Brain pericyte (primary cell): ENCODE results near the gene MSRB2.
"Not testable (repeated sequence)": the region's sequence is repeated elsewhere in the genome, so short reads cannot be mapped to it uniquely, and the experiment has no call there.

Experiments
- DNase-seq: peaks from one replicate; pipeline ENCODE4 v3.0.0-alpha.2; 2012; ENCODE audit warnings: low read depth, low spot score

Gene MSRB2

DNA sequence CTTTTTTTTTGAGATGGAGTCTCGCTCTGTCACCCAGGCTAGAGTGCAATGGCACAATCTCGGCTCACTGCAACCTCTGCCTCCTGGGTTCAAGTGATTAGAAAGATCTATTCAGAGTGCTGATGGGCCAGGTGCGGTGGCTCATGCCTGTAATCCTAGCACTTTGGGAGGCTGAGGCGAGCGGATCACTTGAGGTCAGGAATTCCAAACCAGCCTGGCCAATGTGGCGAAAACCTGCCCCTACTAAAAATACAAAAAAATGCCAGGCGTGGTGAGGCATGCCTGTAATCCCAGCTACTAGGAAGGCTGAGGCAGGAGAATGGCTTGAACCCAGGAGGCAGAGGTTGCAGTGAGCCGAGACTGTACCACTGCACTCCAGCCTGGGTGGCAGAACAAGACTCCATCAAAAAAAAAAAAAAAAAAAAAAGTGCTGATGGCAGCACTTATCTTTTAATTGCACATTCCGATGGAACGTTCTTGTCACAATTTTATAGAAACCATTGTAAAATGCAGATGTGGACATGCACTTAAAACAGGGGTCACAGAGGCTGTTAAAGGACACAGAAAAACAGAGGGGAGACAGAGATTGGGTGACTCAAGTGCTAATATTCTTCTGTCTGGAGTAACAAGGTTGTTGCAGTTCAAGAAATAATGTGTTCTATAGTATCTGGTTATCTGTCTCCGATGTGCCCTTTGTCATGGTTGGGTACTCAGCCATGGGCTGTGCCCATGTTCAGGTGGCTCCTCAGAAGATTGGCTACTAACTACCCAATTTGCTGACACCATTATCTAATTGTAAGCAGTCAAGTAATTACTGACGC lies 25.1 kb upstream of the MSRB2 start:
- not testable (repeated sequence) for DNase-seq

DNA sequence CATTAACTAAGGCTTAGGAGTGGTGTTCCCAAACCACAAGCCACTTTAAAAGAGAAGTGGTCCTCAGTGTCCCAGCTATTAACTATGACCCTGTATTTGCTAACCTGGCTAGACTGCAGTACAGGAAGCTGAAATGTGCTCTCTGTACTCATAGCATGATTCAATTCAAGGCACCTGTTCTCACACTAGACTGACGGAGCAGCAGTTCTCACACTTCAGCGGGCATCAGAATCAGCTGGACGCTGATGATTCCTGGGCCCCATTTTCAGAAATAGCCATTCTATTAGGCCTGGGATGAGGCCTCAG lies 24.5 kb upstream of the MSRB2 start:
- DNase-seq, result no peak

DNA sequence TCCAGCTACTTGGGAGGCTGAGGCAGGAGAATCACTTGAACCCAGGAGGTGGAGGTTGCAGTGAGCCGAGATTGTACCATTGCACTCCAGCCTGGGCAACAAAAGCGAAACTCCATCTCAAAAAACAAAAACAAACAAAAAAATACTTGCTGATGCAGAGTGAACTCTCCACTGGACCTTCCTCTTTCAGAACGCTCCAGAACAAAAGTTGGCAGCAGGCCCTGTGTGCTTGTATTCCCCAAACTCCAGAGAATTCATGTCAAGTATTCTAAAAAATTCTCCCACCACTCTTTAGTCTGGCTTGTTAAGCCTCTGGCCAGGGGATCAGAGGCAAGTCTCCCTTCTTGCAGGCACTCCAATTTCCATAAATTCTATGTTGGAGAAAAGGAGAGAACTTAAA lies 22.8 kb upstream of the MSRB2 start:
- DNase-seq, result not testable (repeated sequence)

DNA sequence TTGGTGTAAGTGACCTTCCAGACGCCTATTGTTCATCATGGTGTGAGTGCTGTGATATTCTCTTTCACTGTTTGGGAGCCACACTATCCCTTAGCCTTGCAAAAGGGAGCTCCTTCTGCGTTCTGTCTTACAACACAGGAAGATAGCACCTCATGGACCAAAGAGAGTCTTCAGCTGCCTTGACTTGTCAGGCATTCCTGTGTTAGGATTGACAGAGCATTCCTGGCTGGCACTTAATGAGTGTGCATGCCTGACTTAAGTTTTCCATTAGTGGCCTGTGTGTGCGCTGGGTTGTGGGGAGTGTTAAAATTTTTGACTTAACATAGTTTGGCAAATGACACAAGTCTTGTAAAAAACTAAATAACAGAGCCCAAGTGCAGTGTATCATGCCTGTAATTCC lies 21.9 kb upstream of the MSRB2 start:
- no peak for DNase-seq

- no peak for DNase-seq
Observed at GRCh38 chr10:23075672-23076071, 19.7 kb upstream of the MSRB2 start.

DNA sequence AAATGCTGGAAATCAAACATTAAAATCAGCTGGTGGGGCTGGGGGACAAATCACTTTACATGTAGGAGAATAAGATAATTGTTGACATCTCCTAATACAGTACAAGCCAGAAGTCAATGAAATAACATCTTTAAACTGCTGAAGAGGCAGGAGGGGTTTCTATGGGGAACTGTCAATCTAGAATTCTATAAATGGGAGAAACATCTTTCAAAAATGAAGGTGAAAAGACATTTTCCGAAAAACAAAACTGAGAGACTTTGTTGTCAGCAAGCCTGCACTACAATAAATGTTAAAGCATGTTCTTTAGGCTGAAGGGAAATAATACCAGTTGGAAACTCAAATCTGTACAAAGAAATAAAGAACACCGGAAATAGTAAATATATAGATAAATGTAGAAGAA lies 17.3 kb upstream of the MSRB2 start:
- no peak for DNase-seq

GRCh38 chr10:23079700-23080099 lies 15.7 kb upstream of the MSRB2 start:
- no peak for DNase-seq

GRCh38 chr10:23080262-23080661 lies 15.1 kb upstream of the MSRB2 start:
- DNase-seq, result no peak

DNA sequence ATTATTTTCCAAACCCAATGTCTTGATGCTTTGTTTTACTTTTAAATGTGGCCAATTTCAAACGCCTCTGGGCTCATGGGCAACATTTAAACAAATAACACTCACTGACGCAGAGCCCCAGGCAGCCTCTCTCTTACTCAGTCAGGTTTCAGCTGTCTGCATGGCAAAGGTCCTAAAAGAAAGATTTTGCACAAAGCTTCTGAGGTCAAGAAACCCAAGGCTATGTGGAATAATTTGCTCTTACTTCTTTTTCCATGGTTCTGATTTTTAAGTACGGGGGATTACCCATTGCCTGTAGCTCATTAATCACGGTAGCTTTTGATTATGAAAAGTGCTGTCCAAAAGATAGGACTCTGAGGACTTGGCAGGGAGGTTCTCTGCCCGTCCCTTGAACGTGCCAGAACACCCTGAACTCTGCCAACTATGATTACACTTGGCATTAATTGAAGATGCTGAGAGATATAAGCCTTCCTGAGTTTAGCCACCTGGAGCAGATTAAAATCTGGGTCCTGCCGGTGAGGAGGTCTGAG lies 14.1 kb upstream of the MSRB2 start:
- no peak for DNase-seq

GRCh38 chr10:23081891-23082290 lies 13.5 kb upstream of the MSRB2 start:
- no peak for DNase-seq

DNA sequence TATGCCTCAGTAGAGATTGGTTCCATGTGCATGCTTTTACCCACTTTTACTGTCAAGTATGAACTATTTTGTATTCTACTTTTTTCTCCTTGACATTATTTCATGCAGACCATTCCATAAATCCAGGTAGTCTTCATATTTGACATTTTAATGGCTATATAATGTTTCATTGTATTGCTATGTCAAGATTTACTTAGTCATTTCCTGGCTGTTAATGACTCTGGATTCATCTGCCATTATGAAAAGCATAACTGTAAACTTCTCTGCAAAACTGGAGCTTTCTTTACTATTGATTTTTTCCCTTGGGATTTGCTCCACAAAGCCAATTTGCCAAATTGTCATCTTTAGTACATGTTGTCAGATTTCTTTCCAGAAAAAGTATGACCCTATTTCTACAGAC lies 6.8 kb upstream of the MSRB2 start:
- no peak for DNase-seq

- DNase-seq, result no peak
Observed at GRCh38 chr10:23094786-23095403, 484 bp upstream of the MSRB2 start.

- no peak for DNase-seq
Observed at GRCh38 chr10:23095966-23096801, 805 bp downstream of the MSRB2 start.

DNA sequence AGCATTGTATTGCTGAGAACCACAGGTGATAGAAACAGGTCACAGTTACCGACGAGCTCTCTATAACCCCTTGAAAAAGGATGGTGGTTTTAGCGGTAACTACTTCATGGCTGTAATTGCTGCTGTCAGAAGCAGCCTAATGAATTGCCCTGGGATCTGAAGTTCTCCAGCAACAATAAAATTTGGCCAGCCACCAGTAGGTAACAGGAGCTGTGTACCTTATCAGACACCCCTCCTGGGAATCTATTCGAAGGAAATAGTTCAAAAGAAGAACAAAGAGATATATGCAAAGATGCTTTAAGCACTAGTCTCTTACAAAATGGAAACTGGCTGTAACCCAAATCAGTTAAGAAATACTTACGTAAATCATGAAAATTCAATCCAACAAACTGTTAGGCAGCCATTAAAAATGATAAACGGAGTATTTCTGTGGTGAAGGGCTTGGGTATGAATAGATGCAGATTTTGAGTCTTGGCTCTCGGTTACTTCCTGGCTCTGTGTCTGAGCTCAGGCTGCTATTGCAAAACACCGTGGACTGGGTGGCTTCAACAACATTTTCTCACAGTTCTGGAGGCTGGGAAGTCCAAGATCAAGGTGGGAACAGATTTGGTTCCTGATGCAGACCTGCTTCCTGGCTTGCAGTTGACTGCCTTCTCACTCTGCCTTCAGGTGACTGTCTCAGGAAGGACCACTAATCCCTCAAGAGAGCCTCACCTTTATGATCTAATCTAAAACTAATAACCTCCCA lies 1.6 kb downstream of the MSRB2 start:
- no peak for DNase-seq

DNA sequence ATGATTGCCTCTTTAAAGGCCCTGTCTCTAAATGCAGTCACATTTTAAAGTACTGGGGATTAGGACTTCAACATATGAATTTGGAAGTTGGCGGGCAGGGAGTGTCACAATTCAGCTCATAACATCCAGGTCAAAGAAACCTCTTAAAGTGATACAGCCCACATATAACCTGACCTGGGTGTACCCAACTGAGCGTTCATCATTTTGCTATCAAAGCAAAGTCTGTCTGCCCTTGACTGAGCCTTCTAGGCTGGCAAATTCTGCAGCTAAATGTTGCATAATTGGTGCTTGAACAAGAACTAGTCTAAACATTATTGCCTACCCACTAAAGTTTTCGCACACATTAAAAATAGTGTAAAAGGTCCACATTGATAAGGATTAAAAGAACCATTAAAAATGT lies 3.7 kb downstream of the MSRB2 start:
- DNase-seq, result no peak

- DNase-seq, result no peak
Observed at GRCh38 chr10:23099816-23100215, 4.4 kb downstream of the MSRB2 start.

- no peak for DNase-seq
Observed at GRCh38 chr10:23100331-23101030, 5.1 kb downstream of the MSRB2 start.

GRCh38 chr10:23106331-23107072 lies 11.1 kb downstream of the MSRB2 start:
- DNase-seq, result no peak

GRCh38 chr10:23110722-23111516 lies 15.5 kb downstream of the MSRB2 start:
- no peak for DNase-seq
